ENCODE results near the gene ZFP92.

- no peak for TF ChIP-seq CTCF (IDR thresholded peaks at IDR 0.05; ENCODE audit: low read length)
- TF ChIP-seq EZH2 (optimal IDR thresholded peaks at IDR 0.05; ENCODE audit: low read depth, low read length): no peak
Observed at GRCh38 chrX:153450949-153451277, 39.6 kb downstream of the ZFP92 start.

All from MM.1S (cell line).